WERI-Rb-1 (cell line): ENCODE data around the gene RHEX.

ENCODE experiments used
- DNase-seq: peaks from one replicate; pipeline ENCODE4 v3.0.0-alpha.2; 2020
- H3K27ac ChIP-seq: fragments of 250-450 bp; sonication (Bioruptor Pico); 2 replicates; pipeline ENCODE4 v1.5.1; 2020; ENCODE audit warnings: mild to moderate bottlenecking, moderate library complexity
- H3K27me3 ChIP-seq: fragments of 250-450 bp; sonication (Bioruptor Pico); 2 replicates; pipeline ENCODE4 v1.5.1; 2021; ENCODE audit warnings: mild to moderate bottlenecking, low read depth, moderate library complexity; ENCODE audit not compliant: insufficient read depth, severe bottlenecking
- H3K36me3 ChIP-seq: fragments of 250-450 bp; sonication (Bioruptor Pico); 2 replicates; pipeline ENCODE4 v1.5.1; 2020; ENCODE audit warnings: mild to moderate bottlenecking, moderate library complexity
- H3K4me3 ChIP-seq: 2 replicates; pipeline ENCODE4 v1.5.1; 2011; ENCODE audit warnings: low read depth, mild to moderate bottlenecking, control low read depth, low read length
- H3K9me3 ChIP-seq: fragments of 250-450 bp; sonication (Bioruptor Pico); 2 replicates; pipeline ENCODE4 v1.5.1; 2021; ENCODE audit warnings: mild to moderate bottlenecking, moderate library complexity; ENCODE audit not compliant: severe bottlenecking
- TF ChIP-seq, protein P1 (sequence below): IDR thresholded peaks from 2 replicates; pipeline ENCODE4 v1.5.1; 2011; ENCODE audit warnings: low read depth, mild to moderate bottlenecking, control low read depth, inconsistent platforms, low read length

RHEX gene

DNA sequence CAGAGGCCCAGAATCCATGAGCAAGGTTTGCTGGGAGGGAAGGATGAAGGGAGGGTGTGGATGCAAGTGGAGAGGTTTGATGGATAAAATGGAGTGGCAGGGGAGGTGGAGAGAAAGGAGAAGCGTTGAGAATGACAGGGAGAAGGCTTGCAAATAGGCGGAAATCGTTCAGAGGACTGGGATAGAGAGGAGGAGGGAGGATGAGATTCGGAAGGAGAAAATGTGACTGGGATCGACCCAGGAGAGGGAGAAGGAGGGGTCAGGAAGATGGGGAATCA is 63.8 kb downstream of the RHEX start:
- TF ChIP-seq, protein P1, sequence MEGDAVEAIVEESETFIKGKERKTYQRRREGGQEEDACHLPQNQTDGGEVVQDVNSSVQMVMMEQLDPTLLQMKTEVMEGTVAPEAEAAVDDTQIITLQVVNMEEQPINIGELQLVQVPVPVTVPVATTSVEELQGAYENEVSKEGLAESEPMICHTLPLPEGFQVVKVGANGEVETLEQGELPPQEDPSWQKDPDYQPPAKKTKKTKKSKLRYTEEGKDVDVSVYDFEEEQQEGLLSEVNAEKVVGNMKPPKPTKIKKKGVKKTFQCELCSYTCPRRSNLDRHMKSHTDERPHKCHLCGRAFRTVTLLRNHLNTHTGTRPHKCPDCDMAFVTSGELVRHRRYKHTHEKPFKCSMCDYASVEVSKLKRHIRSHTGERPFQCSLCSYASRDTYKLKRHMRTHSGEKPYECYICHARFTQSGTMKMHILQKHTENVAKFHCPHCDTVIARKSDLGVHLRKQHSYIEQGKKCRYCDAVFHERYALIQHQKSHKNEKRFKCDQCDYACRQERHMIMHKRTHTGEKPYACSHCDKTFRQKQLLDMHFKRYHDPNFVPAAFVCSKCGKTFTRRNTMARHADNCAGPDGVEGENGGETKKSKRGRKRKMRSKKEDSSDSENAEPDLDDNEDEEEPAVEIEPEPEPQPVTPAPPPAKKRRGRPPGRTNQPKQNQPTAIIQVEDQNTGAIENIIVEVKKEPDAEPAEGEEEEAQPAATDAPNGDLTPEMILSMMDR = no peak
- H3K4me3 ChIP-seq = peak overlapping the region; percentile 23
- no peak for DNase-seq
- H3K9me3 ChIP-seq = peaks cover 17% of the 10 kb centered on the region
- peaks cover 75% of the 10 kb centered on the region for H3K27me3 ChIP-seq
- no peaks in the 10 kb centered on the region for H3K36me3 ChIP-seq
- no peak overlapping the region for H3K27ac ChIP-seq

DNA sequence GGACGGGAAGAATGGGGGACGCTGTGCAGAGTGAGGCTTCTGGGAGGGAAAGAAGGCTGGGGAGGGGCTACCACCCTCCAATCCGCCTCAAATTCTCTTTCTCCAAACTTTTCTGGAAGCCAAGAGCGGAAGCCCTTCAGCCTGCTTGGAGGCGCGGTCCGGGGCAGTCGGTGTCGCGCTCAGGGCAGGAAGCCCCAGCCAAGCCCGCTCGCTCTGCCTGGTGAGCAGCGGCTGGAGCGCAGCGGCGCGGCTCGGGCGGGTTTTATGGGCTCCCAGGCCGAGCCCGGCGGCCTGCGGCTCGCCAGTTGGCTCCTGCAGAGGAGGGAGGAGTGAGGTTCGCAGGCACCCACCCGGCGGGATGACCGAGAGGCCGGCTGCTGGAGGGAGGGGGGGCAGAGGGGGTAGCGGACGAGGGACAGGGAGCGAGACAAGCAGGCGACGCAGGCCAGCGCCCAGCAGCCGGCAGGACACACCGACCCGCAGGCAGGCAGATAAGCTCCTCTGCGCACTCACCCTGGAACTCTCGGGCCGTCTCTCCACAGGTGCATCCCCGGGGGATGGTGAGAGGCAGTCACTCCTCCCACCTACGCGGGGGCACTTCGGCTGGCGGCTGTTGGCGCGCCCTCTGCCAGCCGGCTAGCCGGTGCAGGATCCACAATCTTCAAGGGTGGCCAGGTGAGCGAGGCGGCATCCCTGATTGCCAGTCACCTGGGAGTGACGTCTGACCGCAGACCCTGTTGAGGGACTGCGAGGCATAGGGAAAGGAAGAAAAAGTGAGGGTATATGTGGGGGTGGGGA is 64.4 kb downstream of the RHEX start, which contains the start of gene AVPR1B:
Gene AVPR1B (minus strand): TSS at position 238 of the 798 bp plus-strand sequence. CDS start 498 bp downstream, outside the sequence.
- Histone ChIP-seq H3K27me3 (peaks cover 72% of the 10 kb centered on the region), H3K4me3 (peak within 1 kb of the TSS; percentile 23), H3K9me3 (peaks cover 22% of the 10 kb centered on the region), H3K36me3 (no peaks in the 10 kb centered on the region), H3K27ac (no peak within 1 kb of the TSS)
- TF ChIP-seq, protein P1 = peak; percentile 55
- DNase-seq = peak; percentile 83

DNA sequence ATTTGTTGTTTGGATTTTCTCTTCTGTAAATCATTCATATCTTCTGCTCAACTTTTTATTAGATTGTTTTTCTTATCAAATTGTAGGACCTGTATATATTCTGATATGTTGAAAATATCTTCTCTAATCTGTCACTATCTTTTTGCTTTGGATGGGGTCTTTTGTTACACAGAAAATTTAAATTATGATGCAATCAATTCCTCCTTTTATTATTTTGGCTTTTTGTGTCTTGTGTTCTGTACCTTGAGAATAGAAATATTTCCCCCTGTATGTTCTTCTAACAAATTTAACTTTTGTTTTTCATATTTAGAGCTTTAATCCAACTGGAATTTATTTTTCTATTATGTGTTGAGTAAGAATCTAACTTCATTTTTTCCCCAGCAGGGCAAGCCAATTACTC is 67.4 kb downstream of the RHEX start:
- Histone ChIP-seq H3K27me3 (peaks cover 46% of the 10 kb centered on the region), H3K36me3 (no peaks in the 10 kb centered on the region), H3K27ac (no peak overlapping the region), H3K4me3 (no peak overlapping the region), H3K9me3 (peaks cover 30% of the 10 kb centered on the region)
- TF ChIP-seq, protein P1 = no peak
- DNase-seq = no peak

DNA sequence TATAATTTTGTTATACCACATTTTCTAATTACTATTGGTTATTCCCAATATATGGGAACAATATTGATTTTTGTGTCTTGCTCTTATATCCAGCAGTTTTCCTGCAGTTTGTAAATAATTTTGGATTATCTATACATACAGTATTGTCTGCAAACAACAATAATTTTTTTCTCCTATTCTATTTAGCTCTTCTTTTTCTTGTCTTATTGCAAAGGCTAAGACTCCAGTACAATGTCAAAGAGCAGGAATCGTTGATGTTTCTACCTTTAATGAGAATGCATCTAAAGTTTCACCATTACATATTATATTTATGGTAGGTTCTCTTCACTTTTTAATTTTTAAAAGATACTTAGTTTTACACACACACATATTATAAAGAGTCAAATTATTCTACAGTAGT is 68.3 kb downstream of the RHEX start:
- Histone ChIP-seq H3K27me3 (peaks cover 44% of the 10 kb centered on the region), H3K9me3 (peaks cover 30% of the 10 kb centered on the region)
- DNase-seq = no peak

DNA sequence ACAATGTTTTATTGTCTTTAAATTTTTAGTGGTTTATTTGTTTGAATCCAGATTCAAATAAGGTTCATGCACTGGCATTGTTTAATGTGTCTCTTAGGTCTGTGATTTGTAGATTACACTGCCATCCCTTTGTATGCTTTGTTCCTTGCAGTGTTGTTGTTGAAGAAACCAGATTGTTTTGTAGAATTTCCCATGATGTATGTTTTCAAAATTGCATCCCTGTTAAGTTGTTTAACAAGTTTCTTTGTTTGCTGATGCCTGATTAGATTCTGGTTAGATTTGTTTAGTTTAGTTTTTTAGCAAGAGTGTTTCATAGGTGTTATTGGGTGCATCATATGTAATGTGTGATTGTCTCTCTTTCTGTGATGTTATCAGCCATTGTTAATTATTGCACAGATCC is 69.7 kb downstream of the RHEX start:
- TF ChIP-seq, protein P1 = no peak
- H3K27ac ChIP-seq = no peak overlapping the region
- no peaks in the 10 kb centered on the region for H3K36me3 ChIP-seq
- H3K9me3 ChIP-seq = peaks cover 30% of the 10 kb centered on the region
- H3K4me3 ChIP-seq = no peak overlapping the region
- H3K27me3 ChIP-seq = peaks cover 36% of the 10 kb centered on the region
- no peak for DNase-seq

More for the DNA sequence above, 68.3 kb downstream of the RHEX start:
- TF ChIP-seq, protein P1 = no peak
- no peak overlapping the region for H3K4me3 ChIP-seq
- no peaks in the 10 kb centered on the region for H3K36me3 ChIP-seq
- H3K27ac ChIP-seq = no peak overlapping the region

DNA sequence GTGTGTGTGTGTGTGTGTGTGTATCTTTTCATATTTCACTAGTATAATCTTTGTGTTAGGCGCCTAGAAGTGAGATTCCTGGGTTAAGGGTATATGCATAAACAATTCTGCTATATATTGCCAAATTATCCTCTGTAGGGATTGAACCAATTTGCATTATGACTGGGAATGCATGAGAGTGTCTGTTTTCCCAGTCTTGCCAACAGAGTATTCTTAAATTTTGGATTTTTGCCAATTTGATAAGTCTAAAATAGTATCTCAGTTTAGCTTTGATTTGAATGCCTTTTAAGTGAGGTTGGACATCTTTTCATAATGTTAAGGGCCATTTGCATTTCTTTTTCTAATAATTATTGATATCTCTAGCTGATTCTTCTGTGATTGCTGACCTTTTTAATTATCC is 72.4 kb downstream of the RHEX start:
- Histone ChIP-seq H3K36me3 (no peaks in the 10 kb centered on the region), H3K27me3 (peaks cover 17% of the 10 kb centered on the region), H3K4me3 (no peak overlapping the region), H3K9me3 (peaks cover 24% of the 10 kb centered on the region), H3K27ac (no peak overlapping the region)
- TF ChIP-seq, protein P1 = no peak
- DNase-seq = no peak
